ENCODE results near the gene MYBPC3. TPM values are rescaled to one million over a fixed set of nuclear protein-coding genes. Genes with fewer than 3 reads are reported as not detected.

MYBPC3 gene
- total RNA-seq, 1 donor from 2014 or later = not detected

GRCh38 chr11:47396049-47396320 is 43.5 kb upstream of the MYBPC3 start:
- Histone ChIP-seq H3K27me3 (no peaks in the 10 kb centered on the region), H3K9me3 (no peaks in the 10 kb centered on the region), H3K4me3 (no peak overlapping the region), H3K36me3 (no peaks in the 10 kb centered on the region), H3K27ac (peak overlapping the region in 1 of 2 donors; percentile 76), H3K4me1 (peaks cover 4 to 8% of the 10 kb centered on the region in 2 donors)
- DNase-seq (ENCODE audit: low spot score in 2 of 2) = no peak
- intact Hi-C loops (cut with DNase I) = no loop called here
- no peak for TF ChIP-seq CTCF (IDR thresholded peaks at IDR 0.05)

- Histone ChIP-seq H3K4me3 (peak overlapping the region in 1 of 2 donors; percentile 11), H3K36me3 (no peaks in the 10 kb centered on the region), H3K27me3 (no peaks in the 10 kb centered on the region), H3K27ac (peak overlapping the region; percentile 76 to 80), H3K4me1 (peaks cover 0 to 4% of the 10 kb centered on the region in 2 donors), H3K9me3 (no peaks in the 10 kb centered on the region)
- TF ChIP-seq CTCF (IDR thresholded peaks at IDR 0.05) = no peak
- DNase-seq (ENCODE audit: low spot score in 2 of 2) = no peak
- intact Hi-C loops (cut with DNase I) = no loop called here
Measured at GRCh38 chr11:47395223-47396048, 42.9 kb upstream of the MYBPC3 start.

GRCh38 chr11:47394322-47395222 is 42.1 kb upstream of the MYBPC3 start:
- H3K4me1 ChIP-seq = no peaks in the 10 kb centered on the region
- no peaks in the 10 kb centered on the region for H3K27me3 ChIP-seq
- peak in 1 of 2 donors; percentile 80 for DNase-seq (ENCODE audit: low spot score in 2 of 2)
- no peak for TF ChIP-seq CTCF (IDR thresholded peaks at IDR 0.05)
- intact Hi-C loops (cut with DNase I) = no loop called here
- peak overlapping the region; percentile 76 to 80 for H3K27ac ChIP-seq
- peak overlapping the region in 1 of 2 donors; percentile 11 for H3K4me3 ChIP-seq
- no peaks in the 10 kb centered on the region for H3K36me3 ChIP-seq
- no peaks in the 10 kb centered on the region for H3K9me3 ChIP-seq

GRCh38 chr11:47394050-47394321 is 41.5 kb upstream of the MYBPC3 start:
- H3K36me3 ChIP-seq = no peaks in the 10 kb centered on the region
- peak overlapping the region; percentile 76 to 80 for H3K27ac ChIP-seq
- DNase-seq (ENCODE audit: low spot score in 2 of 2) = no peak
- intact Hi-C loops (cut with DNase I) = no loop called here
- H3K9me3 ChIP-seq = no peaks in the 10 kb centered on the region
- no peak for TF ChIP-seq CTCF (IDR thresholded peaks at IDR 0.05)
- no peaks in the 10 kb centered on the region for H3K27me3 ChIP-seq
- H3K4me1 ChIP-seq = no peaks in the 10 kb centered on the region
- no peak overlapping the region for H3K4me3 ChIP-seq

GRCh38 chr11:47393163-47394049 is 40.9 kb upstream of the MYBPC3 start:
- Histone ChIP-seq H3K4me3 (no peak overlapping the region), H3K27me3 (no peaks in the 10 kb centered on the region), H3K4me1 (no peaks in the 10 kb centered on the region), H3K27ac (peak overlapping the region; percentile 76 to 80), H3K9me3 (no peaks in the 10 kb centered on the region), H3K36me3 (no peaks in the 10 kb centered on the region)
- no peak for DNase-seq (ENCODE audit: low spot score in 2 of 2)
- no peak for TF ChIP-seq CTCF (IDR thresholded peaks at IDR 0.05)
- intact Hi-C loops (cut with DNase I) = no loop called here
